C4-2B (cell line): Measurements from ENCODE around the gene PBX1.

Experiments used
- ZFX ChIP-seq: fragments of 450-650 bp; IDR thresholded peaks from 2 replicates; pipeline ENCODE4 v1.6.1; 2017
- TF ChIP-seq, protein P1 (sequence below): fragments of 450-650 bp; conservative IDR thresholded peaks from 2 replicates; pipeline ENCODE4 v1.5.1; 2017; ENCODE audit warnings: mild to moderate bottlenecking

DNA sequence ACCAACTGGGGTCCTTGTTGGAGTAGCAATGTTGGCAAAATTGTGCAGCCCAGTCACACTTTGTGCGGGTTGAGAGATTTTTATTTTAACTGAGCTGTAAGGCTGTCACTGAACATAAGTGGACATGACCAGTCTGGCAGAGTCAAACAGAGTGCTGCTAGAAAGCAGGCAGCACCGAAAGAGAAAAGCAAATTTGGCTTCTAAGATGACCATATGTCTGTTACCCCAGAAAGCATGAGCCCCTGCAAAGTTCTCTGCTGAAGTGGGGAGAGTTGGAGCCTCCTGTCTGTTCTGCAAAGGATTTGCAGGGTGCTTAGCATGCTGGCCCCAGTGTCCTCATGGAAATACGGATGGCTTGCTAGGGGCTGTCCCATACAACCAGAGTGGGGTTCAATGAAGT lies 220.4 kb downstream of the PBX1 start:
- TF ChIP-seq, protein P1, sequence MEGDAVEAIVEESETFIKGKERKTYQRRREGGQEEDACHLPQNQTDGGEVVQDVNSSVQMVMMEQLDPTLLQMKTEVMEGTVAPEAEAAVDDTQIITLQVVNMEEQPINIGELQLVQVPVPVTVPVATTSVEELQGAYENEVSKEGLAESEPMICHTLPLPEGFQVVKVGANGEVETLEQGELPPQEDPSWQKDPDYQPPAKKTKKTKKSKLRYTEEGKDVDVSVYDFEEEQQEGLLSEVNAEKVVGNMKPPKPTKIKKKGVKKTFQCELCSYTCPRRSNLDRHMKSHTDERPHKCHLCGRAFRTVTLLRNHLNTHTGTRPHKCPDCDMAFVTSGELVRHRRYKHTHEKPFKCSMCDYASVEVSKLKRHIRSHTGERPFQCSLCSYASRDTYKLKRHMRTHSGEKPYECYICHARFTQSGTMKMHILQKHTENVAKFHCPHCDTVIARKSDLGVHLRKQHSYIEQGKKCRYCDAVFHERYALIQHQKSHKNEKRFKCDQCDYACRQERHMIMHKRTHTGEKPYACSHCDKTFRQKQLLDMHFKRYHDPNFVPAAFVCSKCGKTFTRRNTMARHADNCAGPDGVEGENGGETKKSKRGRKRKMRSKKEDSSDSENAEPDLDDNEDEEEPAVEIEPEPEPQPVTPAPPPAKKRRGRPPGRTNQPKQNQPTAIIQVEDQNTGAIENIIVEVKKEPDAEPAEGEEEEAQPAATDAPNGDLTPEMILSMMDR: no peak
- no peak for TF ChIP-seq ZFX
